RPMI7951 (cell line): ENCODE data around the gene MSI1. TPM values are rescaled to one million over a fixed set of nuclear protein-coding genes. Genes with fewer than 3 reads are reported as not detected.

Experiments used
- DNase-seq: peaks from one replicate; pipeline ENCODE4 v3.0.0-alpha.2; 2012; ENCODE audit warnings: low read depth
- total RNA-seq: library from RNA; depleted of rRNA; stranded (reverse); fragments of >200 nt; shearing (Covaris generic); gene quantifications from 2 replicates; pipeline ENCODE4 v1.2.3, GENCODE V29; 2014

Gene MSI1
- total RNA-seq, 1 experiment from 2014 or later = not detected

- DNase-seq = no peak
Observed at GRCh38 chr12:120377611-120378010, 8.6 kb upstream of the MSI1 start.

DNA sequence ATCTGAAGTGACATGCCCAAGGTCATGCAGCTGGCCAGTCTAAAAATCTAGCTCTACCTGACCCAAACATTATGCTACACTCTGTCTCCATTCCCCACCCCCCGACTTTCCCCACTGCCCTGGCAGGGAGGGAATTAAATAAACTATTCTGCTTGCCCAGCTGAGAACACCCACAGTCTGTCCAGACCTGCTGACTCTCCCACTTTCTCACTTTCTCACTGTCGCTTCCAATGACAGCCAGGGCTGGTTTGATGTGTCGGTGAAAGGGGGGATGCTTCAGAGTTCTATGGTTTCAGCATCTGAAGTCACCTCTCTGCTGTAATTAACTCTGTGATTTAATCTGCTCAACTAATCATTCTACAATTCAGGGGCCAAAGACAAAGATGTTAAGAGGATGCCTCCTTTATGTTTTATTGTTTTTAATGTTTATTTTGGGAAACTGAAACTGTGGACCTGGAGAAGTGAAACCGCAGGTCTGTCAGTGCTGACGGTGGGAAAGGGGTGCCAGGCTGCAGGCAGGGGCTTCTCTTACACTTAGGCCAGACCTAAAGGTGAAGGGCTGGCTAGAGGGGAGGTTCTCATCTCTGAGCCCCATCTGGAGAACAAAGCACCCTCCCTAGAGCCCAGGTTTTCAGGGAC, 8.1 kb upstream of the MSI1 start:
- no peak for DNase-seq

DNA sequence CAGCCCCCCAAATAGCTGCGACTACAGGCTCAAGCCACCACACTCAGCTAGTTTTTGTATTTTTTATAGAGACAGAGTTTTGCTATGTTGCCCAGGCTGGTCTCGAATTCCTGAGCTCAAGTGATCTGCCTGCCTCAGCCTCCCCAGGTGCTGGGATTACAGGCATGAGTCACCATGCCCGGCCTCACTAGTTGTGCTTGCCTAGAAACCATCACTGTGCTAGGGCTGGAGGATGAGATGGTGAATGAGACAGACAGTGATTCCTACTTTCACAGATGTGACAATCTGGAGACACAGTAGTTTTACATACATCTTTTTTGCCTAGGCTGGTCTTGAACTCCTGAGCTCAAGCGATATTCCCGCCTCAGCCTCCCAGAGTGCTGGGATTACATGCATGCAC, 7.5 kb upstream of the MSI1 start:
- no peak for DNase-seq

GRCh38 chr12:120376009-120376408, 7.0 kb upstream of the MSI1 start:
- DNase-seq = no peak

DNA sequence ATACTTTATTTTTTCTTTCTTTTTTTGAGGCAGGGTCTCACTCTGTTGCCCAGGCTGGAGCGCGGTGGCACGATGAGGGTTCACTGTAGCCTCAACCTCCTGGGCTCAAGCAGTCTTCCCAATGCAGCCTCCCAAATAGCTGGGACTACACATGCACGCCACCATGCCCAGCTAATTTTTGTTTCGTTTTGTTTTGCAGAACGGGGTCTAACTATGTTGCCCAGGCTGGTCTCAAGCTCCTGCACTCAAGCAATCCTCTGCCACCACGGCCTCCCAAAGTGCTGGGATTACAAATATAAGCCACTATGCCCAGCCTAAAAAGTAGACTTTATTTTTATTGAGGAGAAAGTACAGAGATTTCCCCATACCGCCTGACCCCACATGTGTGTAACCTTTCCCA, 4.7 kb upstream of the MSI1 start:
- DNase-seq = no peak

- DNase-seq = no peak
Observed at GRCh38 chr12:120370343-120371243, 1.6 kb upstream of the MSI1 start.

- no peak for DNase-seq
Observed at GRCh38 chr12:120369603-120370342, 809 bp upstream of the MSI1 start.

- DNase-seq = no peak
Observed at GRCh38 chr12:120367924-120368788, 808 bp downstream of the MSI1 start.

DNA sequence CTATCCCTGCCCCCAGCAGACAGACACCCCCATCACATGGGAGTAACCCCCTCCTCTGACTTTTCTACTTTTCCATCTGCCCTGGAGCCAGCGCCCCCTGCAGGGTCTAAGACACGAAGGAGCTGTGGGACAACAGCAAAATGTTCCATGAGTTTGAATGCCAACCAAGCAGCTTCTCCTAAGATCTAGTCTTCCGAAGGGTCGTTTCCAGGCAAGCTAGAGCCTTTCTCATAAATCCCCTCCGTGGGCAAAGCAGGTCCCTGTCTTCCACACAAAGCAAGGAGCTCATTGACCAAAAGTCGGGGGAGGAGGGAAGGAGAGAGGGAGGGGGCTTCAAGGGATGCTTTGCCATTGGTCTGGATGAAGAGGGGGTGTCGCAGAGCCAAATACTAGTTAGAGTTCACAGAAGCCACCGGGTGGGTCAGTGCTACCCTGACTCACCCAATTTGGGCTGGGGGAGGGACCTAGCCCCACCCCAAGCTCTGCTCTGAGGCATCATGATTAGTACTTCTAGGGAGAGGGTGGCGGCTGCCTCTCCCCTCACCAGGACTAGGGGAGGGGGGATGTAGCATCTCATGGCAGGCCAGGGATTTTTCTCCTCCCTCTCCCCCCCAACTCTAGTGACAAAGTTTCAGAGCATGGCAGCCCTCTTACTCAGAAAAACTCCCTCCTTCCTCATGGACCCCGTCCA, 1.6 kb downstream of the MSI1 start:
- no peak for DNase-seq

- no peak for DNase-seq
Observed at GRCh38 chr12:120366845-120367232, 2.1 kb downstream of the MSI1 start.

GRCh38 chr12:120366341-120366705, 2.6 kb downstream of the MSI1 start:
- no peak for DNase-seq

DNA sequence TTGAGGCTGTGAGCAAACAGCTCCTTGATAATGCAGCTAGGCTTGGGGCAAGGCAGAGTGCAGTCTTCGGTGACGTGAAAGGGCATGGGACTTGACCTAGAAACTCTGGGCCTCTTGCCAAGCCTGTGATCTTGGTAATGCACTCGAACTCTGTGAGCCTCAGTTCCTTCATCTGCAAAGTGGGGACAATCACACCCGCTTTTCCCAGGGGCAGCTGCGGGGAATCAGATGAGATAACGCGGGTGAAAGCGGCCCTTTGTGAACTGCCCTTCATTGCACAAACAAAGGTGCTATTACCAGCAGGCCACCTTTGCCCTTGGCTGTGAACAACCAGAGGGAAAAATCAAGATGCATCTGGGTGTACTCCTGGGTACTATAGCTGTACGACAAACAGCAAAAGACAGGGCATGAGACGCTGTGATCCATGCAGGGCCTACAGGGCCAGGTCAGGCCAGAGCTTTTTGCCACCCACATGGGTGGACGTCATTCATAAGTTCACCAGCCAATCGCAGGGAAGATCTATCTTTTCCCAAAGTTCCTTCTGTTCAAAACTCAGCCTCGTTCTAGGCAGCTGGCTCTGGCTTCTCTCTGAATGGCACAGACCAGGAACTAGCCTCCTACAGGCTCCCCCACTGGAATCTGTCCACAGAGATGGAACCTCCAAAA, 3.2 kb downstream of the MSI1 start:
- DNase-seq = no peak

DNA sequence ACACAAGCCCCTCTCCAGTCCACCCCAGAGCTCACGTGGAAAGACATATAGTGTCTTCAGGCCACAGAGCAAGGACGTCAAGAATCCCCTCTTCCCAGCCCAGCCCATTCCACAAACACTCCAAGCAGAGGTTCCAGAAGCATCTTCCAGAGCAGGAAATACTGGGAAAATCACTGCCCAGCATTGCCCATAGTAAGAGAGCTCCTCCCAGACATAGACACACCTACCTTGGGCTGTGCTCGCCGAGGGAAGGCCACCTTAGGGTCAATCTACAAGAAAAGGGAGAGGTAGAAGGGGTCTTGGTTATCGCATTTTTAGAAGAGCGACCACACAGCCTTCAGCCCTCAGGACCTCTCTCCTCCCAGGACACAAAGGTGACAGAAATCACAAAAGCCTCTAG, 4.5 kb downstream of the MSI1 start:
- no peak for DNase-seq

DNA sequence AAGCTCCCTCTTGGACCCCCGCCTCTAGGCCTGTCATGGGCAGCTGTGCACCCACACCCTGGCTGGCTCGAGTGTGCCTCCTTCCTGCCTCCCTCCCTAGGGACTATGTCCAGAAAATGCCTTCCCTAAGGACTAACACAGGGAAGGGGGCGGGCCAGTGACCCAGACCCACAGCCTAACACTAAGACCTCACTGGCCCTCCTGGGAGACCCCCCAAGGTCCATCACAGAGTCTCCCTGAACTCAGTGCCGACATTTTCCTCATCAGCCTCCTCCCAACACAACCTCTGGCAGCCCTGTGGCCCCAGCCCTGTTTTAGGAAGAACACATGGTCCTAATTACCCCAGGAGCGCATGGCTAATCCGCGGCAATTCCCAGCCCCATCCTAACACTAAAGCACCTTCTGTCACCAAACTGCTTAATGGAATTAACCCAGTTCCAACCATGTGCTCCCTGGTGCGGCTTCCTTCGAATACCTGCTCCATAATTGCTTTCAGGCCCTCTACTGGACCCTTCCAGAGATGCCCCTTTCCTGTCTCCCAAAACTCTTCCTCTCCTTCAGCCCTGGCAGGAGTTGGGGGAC, 5.6 kb downstream of the MSI1 start:
- no peak for DNase-seq

GRCh38 chr12:120362516-120363273, 6.3 kb downstream of the MSI1 start:
- DNase-seq = no peak

DNA sequence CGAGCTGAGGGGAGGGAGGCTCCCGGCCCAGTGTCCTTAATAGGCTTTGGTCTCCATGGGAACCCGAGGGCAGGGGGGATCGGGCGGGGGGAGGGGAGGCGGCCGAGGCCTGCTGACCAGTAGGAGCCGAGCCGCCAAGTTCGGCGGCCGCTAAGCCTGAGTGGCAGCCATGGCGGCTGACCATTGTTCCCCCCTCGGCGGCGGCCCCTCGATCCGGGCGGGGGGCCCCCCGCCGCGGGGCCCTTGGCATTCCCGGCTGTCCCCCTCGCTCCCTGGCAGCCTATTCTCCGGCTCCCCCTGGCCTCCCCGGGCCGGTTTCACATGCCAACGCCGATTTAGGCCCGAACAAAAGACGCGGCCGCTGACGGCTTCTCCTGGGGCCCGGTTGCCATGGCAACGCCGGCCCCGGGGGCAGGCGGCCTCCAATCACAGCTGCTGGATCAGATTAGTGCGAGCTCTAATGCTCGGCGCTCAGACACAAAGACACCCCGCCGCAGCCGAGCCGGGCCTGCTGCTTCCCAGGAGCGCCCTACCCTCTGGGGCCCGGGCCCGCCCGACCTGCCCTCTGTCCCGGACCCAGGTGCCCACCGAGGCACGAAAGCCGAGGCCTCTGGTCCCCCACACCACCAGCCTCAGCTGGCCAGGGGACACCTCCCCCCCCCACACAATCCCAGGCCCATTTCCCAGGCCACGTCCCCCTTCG, 7.3 kb downstream of the MSI1 start:
- DNase-seq = peak; percentile 66

DNA sequence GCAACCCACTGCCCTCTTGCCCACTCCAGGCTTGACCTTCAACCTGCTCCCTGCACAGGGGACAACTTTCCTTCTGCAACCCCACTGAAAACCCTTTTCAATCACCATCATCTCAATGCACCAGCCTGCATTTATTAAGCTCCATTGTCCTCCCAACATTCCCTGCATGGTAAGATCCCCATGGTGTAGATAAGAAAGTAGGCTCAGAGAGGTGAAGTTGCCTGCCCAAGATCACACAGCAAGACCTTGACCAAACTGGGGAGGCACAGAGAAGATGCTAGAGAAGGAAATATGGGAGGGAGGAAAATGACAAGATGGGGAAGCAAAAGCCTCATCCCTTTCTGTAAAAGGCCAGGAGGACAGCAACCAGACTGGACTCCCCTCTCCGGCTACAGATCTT, 9.8 kb downstream of the MSI1 start:
- no peak for DNase-seq

- no peak for DNase-seq
Observed at GRCh38 chr12:120358412-120359100, 10.4 kb downstream of the MSI1 start.
